Fibroblast of lung (primary cell): ENCODE measurements around the gene DEF6. TPM values are rescaled to one million over a fixed set of nuclear protein-coding genes. Genes with fewer than 3 reads are reported as not detected.

Experiments used
- DNase-seq, 2 donors: peaks; one replicate each; pipeline versions ENCODE4 v3.0.0 to v3.0.0-alpha.2; 2010; ENCODE audit warnings: low read depth in 2 of 2
- H2AFZ ChIP-seq: 2 replicates; pipeline ENCODE4 v1.5.1; 2012; ENCODE audit warnings: low read length, control low read depth, inconsistent platforms
- H3K27ac ChIP-seq: 2 replicates; pipeline ENCODE4 v1.5.1; 2011; ENCODE audit warnings: low read length, control low read depth; ENCODE audit not compliant: insufficient read depth
- H3K27me3 ChIP-seq: 2 replicates; pipeline ENCODE4 v1.5.1; 2011; ENCODE audit warnings: mild to moderate bottlenecking, low read length; ENCODE audit not compliant: control insufficient read depth, insufficient read depth
- H3K36me3 ChIP-seq: 2 replicates; pipeline ENCODE4 v1.5.1; 2011; ENCODE audit warnings: low read length; ENCODE audit not compliant: control insufficient read depth, insufficient read depth
- H3K4me1 ChIP-seq: 2 replicates; pipeline ENCODE4 v1.5.1; 2011; ENCODE audit warnings: low read length; ENCODE audit not compliant: control insufficient read depth, insufficient read depth; ENCODE audit errors: extremely low read depth
- H3K4me2 ChIP-seq: 2 replicates; pipeline ENCODE4 v1.5.1; 2011; ENCODE audit warnings: low read length, control low read depth; ENCODE audit not compliant: insufficient read depth; ENCODE audit errors: extremely low read depth
- H3K4me3 ChIP-seq, 4 experiments: fragments of 200-600 bp in 1 of 4; sonication (generic) in 1 of 4; replicated peaks in 1 of 4; 2 replicates each; pipeline ENCODE4 v1.5.1; 2011 to 2016; ENCODE audit warnings: low read length in 4 of 4, low read depth in 3 of 4, mild to moderate bottlenecking in 3 of 4, control low read depth in 2 of 4, inconsistent platforms in 1 of 4, mixed read lengths in 1 of 4; ENCODE audit not compliant: insufficient read depth in 1 of 4; ENCODE audit errors: control extremely low read depth in 1 of 4
- H3K79me2 ChIP-seq: 2 replicates; pipeline ENCODE4 v1.5.1; 2012; ENCODE audit warnings: mild to moderate bottlenecking, low read length, inconsistent platforms; ENCODE audit not compliant: control insufficient read depth, insufficient read depth
- H3K9ac ChIP-seq: 2 replicates; pipeline ENCODE4 v1.5.1; 2011; ENCODE audit warnings: mild to moderate bottlenecking, low read length, control low read depth; ENCODE audit not compliant: insufficient read depth
- H3K9me3 ChIP-seq: 2 replicates; pipeline ENCODE4 v1.5.1; 2012; ENCODE audit warnings: low read depth, low read length; ENCODE audit not compliant: control insufficient read depth, insufficient read depth
- H4K20me1 ChIP-seq: 2 replicates; pipeline ENCODE4 v1.5.1; 2011; ENCODE audit warnings: low read length; ENCODE audit not compliant: control insufficient read depth, insufficient read depth; ENCODE audit errors: extremely low read depth
- EZH2 ChIP-seq: IDR thresholded peaks from 2 replicates; pipeline ENCODE4 v1.5.1; 2012; ENCODE audit warnings: low read length, control low read depth, mild to moderate bottlenecking; ENCODE audit errors: missing control alignments
- polyA plus RNA-seq, 2 donors: library from polyadenylated mRNA; depleted of rRNA in 1 of 2; stranded (reverse) in 1 of 2; unstranded in 1 of 2; fragments of >200 nt; gene quantifications; 2 replicates each; pipeline ENCODE4 v1.2.1, GENCODE V29; 2011 to 2012; ENCODE audit warnings: missing spikeins in 1 of 2
- total RNA-seq: library from RNA; depleted of rRNA; stranded (reverse); fragments of >200 nt; gene quantifications from 2 replicates; pipeline ENCODE4 v1.2.1, GENCODE V29; 2014
- TF ChIP-seq, protein P1 (sequence below), 2 donors: IDR thresholded peaks in 1 of 2; conservative IDR thresholded peaks in 1 of 2; 1 replicate in 1 of 2; 2 replicates in 1 of 2; pipeline ENCODE4 v1.5.1; 2011 to 2012; ENCODE audit warnings: low read length in 2 of 2, control low read depth in 1 of 2, inconsistent platforms in 1 of 2, low read depth in 1 of 2, mild to moderate bottlenecking in 1 of 2

The DEF6 gene
- total and polyA plus RNA-seq, 2 donors (not counting 1 experiment from before 2014, with no cell fraction given) = 0.12 to 0.33 TPM

DNA sequence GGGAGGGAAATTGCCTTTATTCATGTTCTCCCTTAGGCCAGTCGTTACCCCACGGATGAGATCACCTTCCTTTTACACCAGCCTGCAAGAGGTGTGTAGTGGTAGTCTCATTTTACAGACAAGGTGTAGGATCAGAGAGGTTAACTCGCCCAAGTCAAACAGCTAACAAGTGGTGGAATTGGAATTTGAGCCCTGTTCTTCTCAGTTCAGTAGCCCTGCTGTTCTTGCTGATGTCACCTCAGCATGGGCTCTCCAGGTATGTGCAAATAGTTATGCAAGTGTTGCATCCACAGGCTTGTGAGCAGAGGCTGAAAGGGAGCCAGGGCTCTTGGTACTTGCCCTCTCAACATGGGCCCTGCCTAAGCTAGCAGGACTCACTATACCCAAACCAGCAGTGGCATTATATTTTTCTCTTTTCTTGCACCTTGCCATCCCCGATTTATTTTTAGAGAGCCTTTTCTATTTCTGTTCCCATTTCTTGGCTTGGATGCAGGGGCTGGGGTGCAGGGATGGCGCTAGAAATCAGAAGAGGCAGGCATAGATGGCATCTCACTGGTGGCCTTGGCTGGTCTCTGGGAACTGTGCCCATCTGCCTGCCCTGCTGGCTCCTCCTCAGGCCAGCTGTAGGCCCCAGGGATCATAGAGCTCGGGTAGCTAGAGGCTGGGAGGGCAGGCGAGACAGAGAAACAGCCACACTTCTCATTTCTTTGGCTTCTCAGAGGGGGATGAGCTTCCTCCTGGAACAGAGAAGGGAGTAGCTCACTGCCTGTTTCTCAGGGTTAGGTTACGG lies 62.9 kb downstream of the DEF6 start:
- Histone ChIP-seq H3K79me2 (peaks cover 31% of the 10 kb centered on the region), H3K4me3 (no peak overlapping the region), H3K9me3 (no peaks in the 10 kb centered on the region), H3K4me1 (peaks cover 6% of the 10 kb centered on the region), H3K36me3 (peaks cover 6% of the 10 kb centered on the region), H3K4me2 (no peak overlapping the region), H3K9ac (no peak overlapping the region), H3K27ac (peak overlapping the region; percentile 15), H3K27me3 (no peaks in the 10 kb centered on the region), H2AFZ (no peak overlapping the region), H4K20me1 (no peaks in the 10 kb centered on the region)
- TF ChIP-seq EZH2 = no peak
- TF ChIP-seq, protein P1, sequence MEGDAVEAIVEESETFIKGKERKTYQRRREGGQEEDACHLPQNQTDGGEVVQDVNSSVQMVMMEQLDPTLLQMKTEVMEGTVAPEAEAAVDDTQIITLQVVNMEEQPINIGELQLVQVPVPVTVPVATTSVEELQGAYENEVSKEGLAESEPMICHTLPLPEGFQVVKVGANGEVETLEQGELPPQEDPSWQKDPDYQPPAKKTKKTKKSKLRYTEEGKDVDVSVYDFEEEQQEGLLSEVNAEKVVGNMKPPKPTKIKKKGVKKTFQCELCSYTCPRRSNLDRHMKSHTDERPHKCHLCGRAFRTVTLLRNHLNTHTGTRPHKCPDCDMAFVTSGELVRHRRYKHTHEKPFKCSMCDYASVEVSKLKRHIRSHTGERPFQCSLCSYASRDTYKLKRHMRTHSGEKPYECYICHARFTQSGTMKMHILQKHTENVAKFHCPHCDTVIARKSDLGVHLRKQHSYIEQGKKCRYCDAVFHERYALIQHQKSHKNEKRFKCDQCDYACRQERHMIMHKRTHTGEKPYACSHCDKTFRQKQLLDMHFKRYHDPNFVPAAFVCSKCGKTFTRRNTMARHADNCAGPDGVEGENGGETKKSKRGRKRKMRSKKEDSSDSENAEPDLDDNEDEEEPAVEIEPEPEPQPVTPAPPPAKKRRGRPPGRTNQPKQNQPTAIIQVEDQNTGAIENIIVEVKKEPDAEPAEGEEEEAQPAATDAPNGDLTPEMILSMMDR (conservative IDR thresholded peaks at IDR 0.05 in 1 of 2, IDR thresholded peaks at IDR 0.05 in 1 of 2; ENCODE audit: low read depth in 1 of 2, low read length in 2 of 2) = no peak
- DNase-seq = peak in 1 of 2 donors; percentile 76

- Histone ChIP-seq H2AFZ (no peak overlapping the region), H3K4me2 (no peak overlapping the region), H3K4me1 (peaks cover 6% of the 10 kb centered on the region), H3K9me3 (no peaks in the 10 kb centered on the region), H3K79me2 (peaks cover 39% of the 10 kb centered on the region), H3K4me3 (no peak overlapping the region), H3K36me3 (no peaks in the 10 kb centered on the region), H4K20me1 (no peaks in the 10 kb centered on the region), H3K9ac (no peak overlapping the region), H3K27ac (no peak overlapping the region), H3K27me3 (no peaks in the 10 kb centered on the region)
- DNase-seq = no peak
- no peak for TF ChIP-seq EZH2
- TF ChIP-seq, protein P1 (conservative IDR thresholded peaks at IDR 0.05 in 1 of 2, IDR thresholded peaks at IDR 0.05 in 1 of 2; ENCODE audit: low read depth in 1 of 2, low read length in 2 of 2) = no peak
Measured at GRCh38 chr6:35362200-35362599, 64.6 kb downstream of the DEF6 start.

DNA sequence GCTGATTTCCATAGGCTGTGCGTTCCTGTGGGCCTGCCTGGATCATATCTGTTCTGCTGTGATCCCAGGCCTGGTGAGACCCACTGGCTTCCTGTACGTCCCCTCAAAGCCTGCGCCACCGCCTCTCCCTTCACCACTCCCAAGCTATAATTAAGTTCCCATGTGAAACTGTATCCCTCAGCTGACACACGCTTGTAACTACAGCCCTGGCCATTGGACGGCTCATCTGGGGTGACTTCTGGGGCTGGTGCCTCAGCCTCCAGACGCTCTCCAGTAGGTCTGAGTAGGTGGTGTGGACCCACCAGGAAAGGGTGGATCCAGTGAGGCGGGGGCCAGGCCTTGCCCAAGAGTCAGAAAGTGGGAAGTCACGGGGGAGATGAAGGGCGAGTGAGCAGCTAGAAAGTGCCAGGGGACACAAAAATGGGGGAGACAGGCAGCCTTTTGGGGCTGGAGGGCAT lies 65.7 kb downstream of the DEF6 start:
- Histone ChIP-seq H3K79me2 (peaks cover 48% of the 10 kb centered on the region), H4K20me1 (no peaks in the 10 kb centered on the region), H3K4me2 (no peak overlapping the region), H3K4me3 (no peak overlapping the region), H3K9me3 (no peaks in the 10 kb centered on the region), H3K4me1 (peaks cover 16% of the 10 kb centered on the region), H3K27me3 (no peaks in the 10 kb centered on the region), H3K27ac (no peak overlapping the region), H3K9ac (no peak overlapping the region), H2AFZ (no peak overlapping the region), H3K36me3 (no peaks in the 10 kb centered on the region)
- DNase-seq = peak; percentile 56 to 74
- no peak for TF ChIP-seq EZH2
- TF ChIP-seq, protein P1 (conservative IDR thresholded peaks at IDR 0.05 in 1 of 2, IDR thresholded peaks at IDR 0.05 in 1 of 2; ENCODE audit: low read depth in 1 of 2, low read length in 2 of 2) = no peak
